GM19099 (cell line): Measurements from ENCODE around the gene EN2.

Experiments used
- POLR2A ChIP-seq: IDR thresholded peaks from 3 replicates; pipeline ENCODE4 v1.6.1; 2011; ENCODE audit warnings: low read depth; ENCODE audit not compliant: insufficient read length; ENCODE audit errors: extremely low read depth

EN2 gene

DNA sequence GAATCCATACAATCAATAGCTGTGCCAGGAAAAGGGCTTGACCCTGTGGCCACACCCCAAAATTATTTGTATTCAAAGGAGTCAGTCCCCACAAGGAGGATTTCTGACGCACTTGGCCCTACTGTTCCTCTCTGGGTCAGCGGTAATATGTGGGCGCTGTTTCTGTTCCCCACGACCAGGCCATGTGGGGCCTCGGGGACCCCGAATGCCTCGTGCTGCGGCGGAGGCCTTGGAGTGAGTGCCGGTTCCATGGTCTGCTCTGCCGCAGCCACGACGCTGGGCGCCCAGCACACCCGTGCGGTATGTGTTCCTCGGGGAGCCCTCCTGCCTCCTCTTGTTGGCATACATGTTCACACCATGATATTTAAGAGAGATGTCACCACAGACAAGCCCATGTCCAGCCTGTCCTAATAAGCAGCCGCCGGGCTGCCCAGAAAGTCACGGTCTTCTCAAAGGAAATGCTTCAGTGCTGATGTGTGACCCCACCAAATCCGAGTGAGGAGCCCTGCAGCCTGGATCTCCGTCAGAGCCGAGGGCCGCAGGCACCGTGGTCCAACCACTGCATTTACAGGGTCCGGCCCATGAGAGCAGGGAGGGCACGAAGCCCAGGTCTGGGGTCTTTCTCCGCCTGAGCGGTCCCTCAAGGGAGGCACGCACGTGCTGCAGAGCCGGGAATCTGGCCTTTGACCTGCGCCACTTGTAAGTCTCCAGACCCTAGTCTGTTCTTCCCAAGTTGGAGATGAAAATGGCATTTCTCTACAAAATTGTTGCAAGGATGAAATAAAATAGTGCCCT is 36.0 kb downstream of the EN2 start:
- no peak for TF ChIP-seq POLR2A

DNA sequence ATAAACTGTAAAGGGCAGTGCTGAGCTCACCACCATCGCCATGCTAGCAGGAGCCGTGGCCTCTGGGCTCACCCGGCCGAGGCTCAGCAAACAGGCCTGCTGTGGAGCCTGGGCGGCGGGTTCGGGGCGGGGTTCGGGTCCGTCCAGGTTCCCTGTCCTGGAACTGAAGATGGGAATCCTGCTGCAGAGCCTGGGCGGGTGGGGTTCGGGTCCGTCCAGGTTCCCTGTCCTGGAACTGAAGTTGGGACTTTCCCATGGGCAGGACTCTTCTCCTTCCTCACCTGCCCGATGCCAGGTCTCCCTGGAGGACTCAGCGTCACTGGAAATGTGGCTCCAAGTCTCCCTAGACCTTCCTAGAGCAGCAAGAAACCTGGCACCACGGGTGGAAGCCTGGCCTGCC is 36.6 kb downstream of the EN2 start:
- TF ChIP-seq POLR2A, result no peak

DNA sequence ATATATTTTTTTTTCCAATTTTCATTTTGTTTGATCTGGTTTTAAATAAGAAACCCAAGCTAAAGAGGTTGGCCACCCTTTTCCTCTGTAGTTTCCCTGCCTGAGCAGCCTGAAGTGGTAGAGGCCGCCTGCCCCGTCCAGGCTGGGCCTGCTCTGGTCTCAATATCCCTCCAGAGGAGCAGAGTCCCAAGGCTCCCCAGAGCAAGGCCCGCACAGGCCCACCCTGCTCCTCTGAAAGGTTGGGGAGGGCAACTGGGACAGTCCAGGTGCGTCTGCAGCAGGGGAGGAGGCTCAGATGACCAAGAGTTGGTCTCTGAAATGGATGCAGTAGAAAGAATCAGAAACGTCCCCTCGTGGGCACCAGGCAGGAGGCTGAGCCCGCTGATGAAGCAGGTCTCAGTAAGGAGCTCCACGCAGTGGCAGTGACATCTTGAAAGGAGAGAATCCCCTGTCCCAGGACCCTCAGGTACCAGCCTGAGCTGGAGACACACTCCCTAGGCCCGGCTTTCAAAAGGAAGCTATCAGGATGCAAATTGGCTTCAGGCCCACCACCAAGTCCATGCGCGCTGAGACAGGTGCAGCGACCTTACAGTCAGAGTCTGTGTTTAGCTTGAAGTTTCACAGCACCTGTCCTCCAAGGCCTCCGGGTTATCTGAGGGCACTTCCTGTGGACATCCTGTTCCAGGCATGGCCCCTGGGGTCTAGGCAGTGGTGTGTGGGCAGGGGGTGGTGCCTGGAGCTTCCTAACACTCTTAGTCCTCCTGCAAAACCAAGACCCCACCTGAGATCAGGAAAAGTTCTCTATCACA is 37.7 kb downstream of the EN2 start:
- TF ChIP-seq POLR2A, result no peak

DNA sequence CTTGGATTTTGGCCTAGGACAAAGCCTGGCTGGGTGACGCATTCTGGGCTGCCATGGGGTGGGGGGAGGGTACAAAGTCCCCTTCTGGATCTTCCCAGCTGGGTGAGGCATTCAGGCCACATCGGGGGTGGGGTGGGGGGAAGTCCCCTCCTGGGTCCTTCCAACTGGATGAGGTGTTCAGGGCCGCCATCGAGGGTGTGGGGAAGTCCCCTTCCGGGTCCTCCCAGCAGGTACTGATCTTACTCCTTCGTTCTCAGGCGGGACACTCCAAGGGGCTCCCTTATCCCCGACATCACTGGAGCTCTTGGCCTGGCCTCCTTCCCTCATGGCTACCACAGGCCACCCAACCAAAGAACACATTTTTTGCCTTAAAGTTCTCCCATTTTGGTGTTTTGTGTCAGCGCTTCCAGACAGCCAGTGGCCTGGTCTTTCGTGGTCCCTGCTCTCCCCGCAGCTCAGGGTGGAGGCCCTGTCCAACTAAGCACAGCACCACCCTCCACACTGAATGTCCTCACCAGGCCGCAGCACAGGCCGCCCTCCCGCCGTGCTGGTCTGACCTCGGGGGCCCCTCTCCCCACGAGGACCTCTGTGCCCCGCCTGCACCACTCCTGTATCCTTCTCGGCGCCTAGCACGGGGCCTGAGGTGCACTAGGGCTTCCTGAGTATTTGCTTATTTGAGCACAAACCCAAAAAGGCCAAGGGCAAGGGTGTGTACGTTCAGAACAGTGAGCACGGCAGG is 38.5 kb downstream of the EN2 start:
- no peak for TF ChIP-seq POLR2A

DNA sequence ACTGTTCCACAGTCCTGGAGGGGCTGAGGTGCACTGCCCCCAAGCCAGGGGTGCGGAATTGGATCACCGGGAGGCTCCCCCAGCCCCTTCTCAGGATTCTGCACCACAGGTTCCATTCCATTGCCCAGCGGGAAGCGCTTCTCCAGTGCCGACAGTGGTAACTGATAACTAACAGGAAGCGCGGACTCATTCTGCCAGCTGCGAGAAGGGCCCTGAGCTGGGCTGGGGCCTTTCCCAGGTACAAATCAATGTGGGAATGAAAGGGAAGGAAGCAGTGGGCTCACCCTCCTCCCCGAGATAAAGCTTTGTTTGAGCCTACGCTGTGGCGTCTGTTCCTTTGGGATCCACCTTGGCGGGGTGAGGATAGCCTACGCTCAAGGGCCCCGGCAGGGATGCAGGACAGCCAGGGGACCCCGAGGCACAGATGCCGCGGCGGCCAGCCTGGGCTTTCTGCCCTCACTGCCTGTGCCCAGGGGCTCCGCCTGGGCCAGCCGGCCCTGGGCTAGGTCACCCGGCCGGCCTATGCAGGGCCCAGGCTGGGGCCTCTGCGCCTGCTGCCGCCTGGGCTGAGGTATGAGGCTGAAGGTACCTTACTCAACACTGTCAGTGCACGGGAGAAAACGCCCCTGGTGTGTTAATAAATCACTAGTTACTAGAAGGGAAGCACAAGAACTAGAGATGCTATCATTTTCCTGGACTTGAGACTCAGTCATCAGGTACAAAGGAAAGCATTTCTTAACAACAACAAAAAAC is 39.4 kb downstream of the EN2 start:
- no peak for TF ChIP-seq POLR2A

DNA sequence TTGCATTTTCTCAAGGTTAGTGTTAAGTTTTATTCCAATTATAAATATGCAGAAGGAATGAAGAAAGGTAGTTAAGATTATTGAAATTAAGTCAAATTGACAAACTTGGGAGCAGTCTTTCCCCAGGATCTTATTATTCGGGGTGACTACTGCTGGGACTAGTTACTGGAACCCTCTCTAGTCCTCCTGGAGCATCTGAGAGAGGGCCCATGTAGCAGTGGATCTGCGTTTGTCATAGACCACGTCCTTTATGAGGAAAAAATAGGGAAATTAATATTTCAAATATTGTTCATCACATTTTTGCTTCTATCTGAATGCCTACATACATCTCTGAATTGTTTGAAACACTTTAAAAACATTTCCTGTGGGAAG is 47.5 kb downstream of the EN2 start:
- no peak for TF ChIP-seq POLR2A

DNA sequence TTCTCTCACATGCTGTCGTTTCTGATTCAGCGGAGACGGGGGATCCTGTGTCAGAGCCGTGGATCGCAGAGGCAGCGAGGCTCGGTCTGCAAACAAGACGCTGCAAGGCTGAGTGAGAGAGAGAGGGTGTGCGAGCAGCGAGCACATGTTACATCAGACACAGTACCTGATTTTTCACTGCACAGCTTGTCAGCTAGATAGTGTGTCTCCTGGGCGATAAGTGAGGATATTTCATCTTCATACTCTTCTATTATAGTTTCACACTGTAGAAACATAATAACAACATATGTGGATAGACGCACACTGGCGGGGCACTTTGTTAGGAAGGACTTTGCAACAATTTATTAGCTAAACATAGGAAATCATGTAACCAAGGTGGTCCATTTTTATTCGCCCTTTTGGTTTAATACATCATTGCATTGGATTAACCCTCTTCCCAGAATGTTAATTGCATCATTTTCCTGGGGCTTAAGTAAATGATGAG is 49.0 kb downstream of the EN2 start:
- TF ChIP-seq POLR2A, result no peak

DNA sequence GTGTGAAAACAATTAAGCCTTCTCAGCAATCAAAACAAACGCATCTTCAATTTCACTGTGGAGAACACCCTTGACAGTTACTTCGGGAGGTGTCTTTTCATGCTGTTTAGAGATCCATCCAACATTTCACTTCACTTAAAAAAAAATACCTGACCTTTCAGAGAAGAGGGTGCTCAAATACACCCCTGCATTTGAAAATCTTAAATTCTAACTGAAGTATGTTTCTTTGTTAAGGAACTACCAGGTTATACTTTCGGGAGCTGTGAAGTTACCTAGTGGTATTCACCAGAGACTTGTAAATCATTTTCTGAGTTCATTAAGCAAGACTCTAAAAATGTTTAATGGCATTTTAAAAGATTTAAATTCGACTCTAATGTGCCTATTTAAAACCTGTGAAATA is 49.6 kb downstream of the EN2 start:
- TF ChIP-seq POLR2A, result no peak

DNA sequence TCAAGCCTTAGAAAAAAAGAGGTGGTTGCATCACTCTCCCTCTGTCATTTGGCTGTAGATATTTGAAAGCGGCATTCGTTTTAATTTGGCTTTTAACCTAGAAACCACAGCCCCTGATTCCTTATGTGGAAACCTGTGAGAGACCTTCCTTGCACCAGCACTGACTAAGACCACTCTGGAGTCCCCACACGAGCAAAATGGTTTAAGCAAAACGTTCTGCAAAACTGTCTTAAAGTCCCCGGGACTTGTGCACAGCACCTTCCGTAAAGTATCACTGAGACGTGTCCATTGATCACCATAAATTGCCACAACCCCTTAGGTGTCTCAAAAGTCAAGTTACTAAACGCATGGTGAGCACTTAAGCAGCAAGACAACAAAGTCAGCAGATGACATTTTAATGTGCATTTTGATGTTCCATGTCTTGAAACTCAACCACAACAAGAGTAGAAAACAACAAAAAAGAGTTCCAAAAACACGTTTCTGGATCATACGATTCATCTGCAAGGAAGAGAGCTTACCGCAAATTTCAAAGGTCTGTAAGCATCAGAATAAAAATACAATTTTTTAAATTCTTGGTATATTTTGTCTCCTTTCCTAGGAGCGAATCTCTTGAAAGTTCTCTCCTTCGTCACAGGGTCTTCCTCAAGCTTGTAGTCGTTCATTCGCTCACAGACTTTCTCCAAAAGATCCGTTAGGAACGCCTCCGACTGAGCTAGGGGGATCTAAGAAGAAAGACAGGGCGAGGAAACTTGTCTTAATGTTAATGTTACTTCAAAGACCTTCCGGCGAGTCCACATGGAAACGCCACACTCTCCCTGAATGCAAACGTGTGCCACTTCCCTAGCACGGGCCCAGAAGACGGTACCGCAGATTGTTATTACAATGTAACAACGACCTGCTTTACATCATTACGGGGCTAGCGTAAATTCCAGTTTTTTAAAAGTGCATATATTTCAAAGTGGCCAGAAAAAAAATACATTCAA is 50.7 kb downstream of the EN2 start:
- no peak for TF ChIP-seq POLR2A

DNA sequence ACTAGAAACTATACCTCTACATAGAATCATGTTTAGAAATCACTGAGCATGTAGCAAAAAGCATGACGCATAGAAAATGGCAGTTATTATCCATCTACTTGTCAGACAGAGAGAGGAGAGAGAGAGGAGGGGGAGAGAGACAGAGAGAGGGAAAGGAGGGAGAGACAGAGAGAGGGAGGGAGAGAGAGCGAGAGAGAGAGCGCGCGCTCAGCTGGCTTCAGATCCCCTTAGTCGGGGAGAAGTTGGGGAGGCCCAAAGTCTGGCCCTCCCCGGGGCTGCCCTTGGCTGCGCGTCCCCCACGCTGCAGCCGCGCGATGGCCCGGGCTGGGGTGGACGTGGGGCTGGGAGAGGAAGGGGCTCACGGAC is 51.4 kb downstream of the EN2 start:
- no peak for TF ChIP-seq POLR2A

DNA sequence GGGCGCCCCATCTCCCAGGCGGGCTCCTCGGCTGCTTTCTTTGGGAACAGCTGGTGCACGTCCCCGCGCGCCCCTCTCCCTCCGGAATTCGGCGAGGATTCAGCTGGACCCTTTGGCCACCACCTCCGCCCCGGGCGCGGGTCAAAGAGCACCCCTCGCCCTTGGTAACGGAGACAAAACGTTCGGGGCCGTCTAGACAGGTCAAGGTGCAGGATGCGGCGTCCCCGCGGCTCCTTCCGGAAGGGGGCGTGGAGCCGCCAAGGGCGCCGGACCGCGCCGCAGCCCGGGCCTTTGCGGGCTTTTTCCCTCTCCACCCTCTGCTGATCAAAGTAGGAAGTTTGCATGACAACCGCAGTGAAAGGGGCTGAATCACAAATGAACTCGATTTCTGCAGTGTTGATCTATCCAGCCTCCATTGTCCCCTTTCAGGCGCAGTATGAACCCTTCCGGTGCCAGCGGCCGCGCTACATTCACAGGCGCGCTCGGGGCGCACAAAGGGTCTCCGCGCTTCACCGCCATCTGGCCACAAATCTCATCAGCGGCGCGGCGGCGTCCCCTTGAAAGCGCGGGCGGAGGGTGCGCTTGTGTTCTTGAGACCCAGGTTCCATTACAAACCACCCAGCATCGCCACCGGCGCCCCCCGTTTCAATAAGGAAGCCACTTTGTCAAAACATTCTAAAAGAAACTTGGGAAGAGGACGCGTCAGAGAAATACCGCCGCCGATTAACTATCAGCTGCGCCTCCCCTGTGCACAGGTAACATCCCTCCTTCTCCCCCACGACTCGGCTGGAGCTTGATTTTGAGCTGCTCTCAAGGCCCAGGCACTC is 52.0 kb downstream of the EN2 start:
- TF ChIP-seq POLR2A, result no peak

DNA sequence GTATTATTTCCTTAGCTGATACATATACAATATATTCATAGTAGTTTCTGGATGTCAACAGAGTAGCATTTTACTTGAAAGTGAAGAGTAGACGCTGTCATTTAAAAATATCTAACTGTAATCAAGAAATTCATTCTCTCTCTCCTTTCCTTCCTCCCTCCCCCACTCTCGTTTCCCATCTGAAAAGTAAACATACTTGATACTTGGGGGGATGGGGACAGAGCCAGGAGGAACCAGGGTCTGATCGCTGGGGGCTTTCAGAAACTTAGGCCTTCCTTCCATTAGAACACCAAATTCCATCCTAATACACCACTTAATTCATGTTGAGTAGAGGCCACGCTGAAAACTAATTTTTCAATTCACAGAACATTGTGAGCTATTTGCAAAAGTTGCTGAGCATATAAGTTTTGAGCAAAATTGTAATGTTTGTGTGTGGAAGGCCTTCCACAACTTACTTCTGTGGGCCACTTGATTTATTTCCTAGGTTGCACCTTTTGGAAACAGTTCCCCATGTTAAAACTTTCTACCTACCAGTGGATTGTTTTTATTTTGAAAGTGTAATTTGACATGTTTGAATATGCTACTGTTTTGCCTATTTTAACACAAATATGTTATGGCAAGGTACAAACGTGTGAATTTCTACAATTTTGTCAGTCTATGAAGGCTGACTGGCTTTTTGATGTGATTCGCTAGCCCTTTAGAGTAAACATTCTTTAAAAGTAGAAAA is 53.2 kb downstream of the EN2 start:
- no peak for TF ChIP-seq POLR2A
